ENCODE results near the gene ABCC4.
"Not testable (repeated sequence)": the region's sequence is repeated elsewhere in the genome, so short reads cannot be mapped to it uniquely, and the experiment has no call there.

Gene ABCC4

GRCh38 chr13:95185851-95186250, 115.4 kb downstream of the ABCC4 start:
- H3K9ac ChIP-seq (ENCODE audit: low read length): no peak overlapping the region
- H3K4me3 ChIP-seq (ENCODE audit: low read length): no peak overlapping the region
- H3K4me1 ChIP-seq (ENCODE audit: control insufficient read depth, low read depth, low read length): no peaks in the 10 kb centered on the region
- H3K9me3 ChIP-seq (ENCODE audit: control insufficient read depth, low read depth, low read length): no peaks in the 10 kb centered on the region
- no peaks in the 10 kb centered on the region for H3K36me3 ChIP-seq (ENCODE audit: control insufficient read depth, low read depth, low read length)
- H3K27me3 ChIP-seq (ENCODE audit: control insufficient read depth, insufficient read depth, low read length): no peaks in the 10 kb centered on the region
- H3K27ac ChIP-seq (ENCODE audit: low read length): no peak overlapping the region

- Histone ChIP-seq H3K4me3 (ENCODE audit: low read length) (no peak overlapping the region), H3K9me3 (ENCODE audit: control insufficient read depth, low read depth, low read length) (no peaks in the 10 kb centered on the region), H3K27ac (ENCODE audit: low read length) (no peak overlapping the region), H3K27me3 (ENCODE audit: control insufficient read depth, insufficient read depth, low read length) (no peaks in the 10 kb centered on the region), H3K4me1 (ENCODE audit: control insufficient read depth, low read depth, low read length) (no peaks in the 10 kb centered on the region), H3K36me3 (ENCODE audit: control insufficient read depth, low read depth, low read length) (no peaks in the 10 kb centered on the region), H3K9ac (ENCODE audit: low read length) (no peak overlapping the region)
Observed at GRCh38 chr13:95185311-95185710, 115.9 kb downstream of the ABCC4 start.

DNA sequence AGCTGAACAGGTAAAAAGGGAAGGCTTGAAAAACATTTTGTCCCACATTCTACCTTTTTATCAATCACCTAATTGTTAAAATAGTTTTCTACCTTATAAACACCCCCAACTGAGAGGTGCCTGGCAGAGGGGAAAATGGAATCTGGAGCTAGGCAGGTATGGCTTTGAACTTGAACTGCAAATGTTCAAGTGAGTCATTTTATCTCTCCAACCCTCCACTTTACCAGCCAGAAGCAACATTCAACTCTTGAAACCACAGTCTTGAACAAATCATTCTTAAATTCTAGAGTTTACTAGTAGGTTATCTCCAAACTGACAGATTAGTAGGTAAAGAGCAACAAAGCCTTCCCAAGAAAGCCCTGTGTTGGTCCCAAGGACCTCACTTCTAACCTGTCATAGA, 116.9 kb downstream of the ABCC4 start:
- no peaks in the 10 kb centered on the region for H3K9me3 ChIP-seq (ENCODE audit: control insufficient read depth, low read depth, low read length)
- H3K9ac ChIP-seq (ENCODE audit: low read length): no peak overlapping the region
- H3K4me1 ChIP-seq (ENCODE audit: control insufficient read depth, low read depth, low read length): no peaks in the 10 kb centered on the region
- no peak overlapping the region for H3K27ac ChIP-seq (ENCODE audit: low read length)
- H3K27me3 ChIP-seq (ENCODE audit: control insufficient read depth, insufficient read depth, low read length): no peaks in the 10 kb centered on the region
- H3K36me3 ChIP-seq (ENCODE audit: control insufficient read depth, low read depth, low read length): no peaks in the 10 kb centered on the region
- H3K4me3 ChIP-seq (ENCODE audit: low read length): no peak overlapping the region

DNA sequence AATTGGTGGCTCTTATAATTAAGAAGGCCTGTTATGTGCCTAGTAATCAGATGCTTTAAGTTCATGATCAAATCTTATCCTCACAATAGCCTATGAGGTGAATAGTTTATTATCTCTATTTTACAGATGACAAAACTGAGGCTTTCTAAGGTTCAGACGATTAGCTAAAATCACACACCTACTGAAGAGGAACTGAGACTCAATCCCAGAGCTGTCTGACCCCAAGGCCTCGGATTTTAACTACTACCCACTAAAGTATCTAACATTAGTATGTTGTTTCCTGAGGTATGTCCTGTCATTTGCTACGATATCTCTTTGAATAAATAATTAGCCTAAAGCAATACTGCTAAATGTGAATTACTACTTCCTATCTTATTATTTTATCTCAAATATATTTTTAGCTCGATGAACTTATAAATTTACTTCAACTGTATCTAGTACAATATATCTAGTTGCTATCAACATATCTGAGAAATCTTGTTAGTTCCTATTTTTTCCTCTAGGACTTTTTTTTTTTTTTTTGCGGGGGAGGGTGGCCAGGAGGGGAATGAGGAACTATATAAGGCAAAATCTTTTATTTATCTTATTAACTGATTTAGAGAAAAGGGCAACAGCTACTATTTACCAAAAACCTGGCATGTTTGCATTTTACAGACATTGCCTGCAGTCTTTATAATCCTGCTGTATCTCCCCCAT, 118.5 kb downstream of the ABCC4 start:
- peaks cover 2% of the 10 kb centered on the region for H3K36me3 ChIP-seq (ENCODE audit: control insufficient read depth, low read depth, low read length)
- H3K27ac ChIP-seq (ENCODE audit: low read length): no peak overlapping the region
- no peaks in the 10 kb centered on the region for H3K4me1 ChIP-seq (ENCODE audit: control insufficient read depth, low read depth, low read length)
- no peaks in the 10 kb centered on the region for H3K27me3 ChIP-seq (ENCODE audit: control insufficient read depth, insufficient read depth, low read length)
- no peak overlapping the region for H3K9ac ChIP-seq (ENCODE audit: low read length)
- no peak overlapping the region for H3K4me3 ChIP-seq (ENCODE audit: low read length)
- no peaks in the 10 kb centered on the region for H3K9me3 ChIP-seq (ENCODE audit: control insufficient read depth, low read depth, low read length)

DNA sequence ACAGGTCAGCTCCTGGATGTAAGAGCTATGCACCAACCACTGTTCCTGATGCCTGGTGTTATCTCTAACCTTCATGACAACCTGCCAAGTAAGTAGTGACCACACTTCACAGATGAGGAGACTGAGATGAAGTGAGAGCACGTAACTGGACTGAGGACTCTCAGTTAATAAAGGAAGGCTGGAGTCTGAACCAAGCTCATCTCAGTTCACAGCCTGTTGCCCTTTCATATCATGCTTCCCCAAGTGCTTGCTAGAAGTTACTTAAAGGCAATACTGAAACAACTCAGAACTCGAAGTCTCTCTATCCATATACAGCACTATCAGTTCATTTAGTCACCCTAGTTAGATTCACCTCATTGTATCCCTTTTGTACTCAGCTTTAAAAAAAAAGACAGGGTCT, 119.7 kb downstream of the ABCC4 start:
- Histone ChIP-seq H3K27ac (ENCODE audit: low read length) (no peak overlapping the region), H3K9me3 (ENCODE audit: control insufficient read depth, low read depth, low read length) (no peaks in the 10 kb centered on the region), H3K9ac (ENCODE audit: low read length) (no peak overlapping the region), H3K36me3 (ENCODE audit: control insufficient read depth, low read depth, low read length) (peaks cover 4% of the 10 kb centered on the region), H3K27me3 (ENCODE audit: control insufficient read depth, insufficient read depth, low read length) (no peaks in the 10 kb centered on the region), H3K4me1 (ENCODE audit: control insufficient read depth, low read depth, low read length) (no peaks in the 10 kb centered on the region), H3K4me3 (ENCODE audit: low read length) (no peak overlapping the region)

- no peaks in the 10 kb centered on the region for H3K27me3 ChIP-seq (ENCODE audit: control insufficient read depth, insufficient read depth, low read length)
- H3K9me3 ChIP-seq (ENCODE audit: control insufficient read depth, low read depth, low read length): no peaks in the 10 kb centered on the region
- no peak overlapping the region for H3K27ac ChIP-seq (ENCODE audit: low read length)
- H3K4me1 ChIP-seq (ENCODE audit: control insufficient read depth, low read depth, low read length): no peaks in the 10 kb centered on the region
- H3K9ac ChIP-seq (ENCODE audit: low read length): no peak overlapping the region
- H3K4me3 ChIP-seq (ENCODE audit: low read length): no peak overlapping the region
- peaks cover 4% of the 10 kb centered on the region for H3K36me3 ChIP-seq (ENCODE audit: control insufficient read depth, low read depth, low read length)
Observed at GRCh38 chr13:95180513-95181245, 120.6 kb downstream of the ABCC4 start.

DNA sequence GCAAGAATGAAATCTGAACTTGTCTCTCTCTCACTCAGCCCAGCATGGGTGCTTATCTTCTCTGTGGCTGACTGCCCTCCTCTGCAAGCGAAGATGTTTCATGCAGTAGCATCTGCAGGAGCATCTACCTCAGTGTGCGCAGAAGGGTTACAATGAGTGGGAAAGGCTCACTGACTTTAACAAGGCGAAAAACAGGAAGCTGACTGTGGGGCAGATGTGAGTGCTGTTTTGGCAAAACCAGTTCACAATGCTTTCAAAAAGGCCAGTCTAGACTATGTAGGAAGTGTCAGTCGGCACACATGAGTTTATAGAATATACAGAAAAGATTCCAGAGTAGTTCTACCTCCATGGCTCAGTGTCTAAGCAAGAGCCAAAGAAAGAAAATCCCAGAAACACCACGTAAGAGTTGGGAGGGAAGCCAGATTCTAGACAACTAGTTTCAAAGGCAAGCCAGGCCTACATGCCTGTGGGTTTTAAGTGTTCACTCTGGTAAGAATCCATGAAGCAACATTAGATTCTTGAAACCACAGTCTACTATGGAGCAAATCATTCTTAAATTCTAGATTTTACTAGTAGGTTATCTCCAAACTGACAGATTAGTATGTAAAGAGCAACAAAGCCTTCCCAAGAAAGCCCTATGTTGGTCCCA, 124.5 kb downstream of the ABCC4 start:
- Histone ChIP-seq H3K4me1 (ENCODE audit: control insufficient read depth, low read depth, low read length) (peaks cover 11% of the 10 kb centered on the region), H3K27ac (ENCODE audit: low read length) (no peak overlapping the region), H3K27me3 (ENCODE audit: control insufficient read depth, insufficient read depth, low read length) (no peaks in the 10 kb centered on the region), H3K4me3 (ENCODE audit: low read length) (no peak overlapping the region), H3K9me3 (ENCODE audit: control insufficient read depth, low read depth, low read length) (no peaks in the 10 kb centered on the region), H3K9ac (ENCODE audit: low read length) (no peak overlapping the region), H3K36me3 (ENCODE audit: control insufficient read depth, low read depth, low read length) (peaks cover 4% of the 10 kb centered on the region)

DNA sequence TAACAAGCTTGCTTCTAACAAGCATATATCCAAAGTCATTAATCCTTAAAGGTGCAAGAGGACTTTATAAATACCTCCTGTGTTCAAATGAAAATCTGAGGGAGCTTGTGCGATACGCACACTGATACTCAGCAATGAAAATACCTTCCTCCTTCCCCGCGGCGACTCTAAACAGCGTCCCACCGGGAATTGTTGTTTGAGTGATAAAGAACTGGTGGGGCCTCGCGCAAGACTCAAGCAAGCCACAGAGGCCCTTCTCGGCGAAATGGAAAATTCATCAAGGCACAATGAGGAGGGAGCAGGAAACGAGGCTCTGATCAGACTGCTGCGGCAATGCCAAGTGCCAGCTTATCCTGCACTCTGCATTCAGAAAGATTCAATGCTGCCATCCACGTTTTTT, 126.7 kb downstream of the ABCC4 start:
- no peak overlapping the region for H3K4me3 ChIP-seq (ENCODE audit: low read length)
- no peak overlapping the region for H3K9ac ChIP-seq (ENCODE audit: low read length)
- H3K36me3 ChIP-seq (ENCODE audit: control insufficient read depth, low read depth, low read length): peaks cover 4% of the 10 kb centered on the region
- peaks cover 11% of the 10 kb centered on the region for H3K4me1 ChIP-seq (ENCODE audit: control insufficient read depth, low read depth, low read length)
- no peaks in the 10 kb centered on the region for H3K9me3 ChIP-seq (ENCODE audit: control insufficient read depth, low read depth, low read length)
- no peaks in the 10 kb centered on the region for H3K27me3 ChIP-seq (ENCODE audit: control insufficient read depth, insufficient read depth, low read length)
- no peak overlapping the region for H3K27ac ChIP-seq (ENCODE audit: low read length)

DNA sequence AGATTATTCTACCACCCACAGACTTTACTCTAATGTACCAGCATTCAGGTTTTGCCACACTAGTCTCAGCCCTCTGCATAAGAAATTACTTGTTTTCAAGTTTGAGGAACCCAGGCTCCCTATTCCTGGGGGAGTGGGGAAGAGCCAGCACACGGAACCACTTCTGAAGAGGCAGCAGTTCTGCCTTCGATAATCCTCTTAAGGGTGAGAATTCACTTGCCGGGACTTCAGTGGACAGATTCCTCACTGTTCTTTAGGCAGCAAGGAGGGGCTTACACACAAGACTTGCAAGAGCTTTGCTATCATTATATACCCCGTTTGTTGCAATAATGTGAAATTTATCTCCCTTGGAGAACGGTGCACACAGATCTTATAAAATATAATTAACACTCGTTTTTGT, 133.1 kb downstream of the ABCC4 start:
- H3K9ac ChIP-seq (ENCODE audit: low read length): no peak overlapping the region

GRCh38 chr13:95167003-95167402, 134.2 kb downstream of the ABCC4 start:
- H3K9me3 ChIP-seq (ENCODE audit: control insufficient read depth, low read depth, low read length); H3K27ac ChIP-seq (ENCODE audit: low read length); H3K4me3 ChIP-seq (ENCODE audit: low read length); H3K4me1 ChIP-seq (ENCODE audit: control insufficient read depth, low read depth, low read length); H3K27me3 ChIP-seq (ENCODE audit: control insufficient read depth, insufficient read depth, low read length); H3K36me3 ChIP-seq (ENCODE audit: control insufficient read depth, low read depth, low read length); H3K9ac ChIP-seq (ENCODE audit: low read length): not testable (repeated sequence)

More for the DNA sequence above, 133.1 kb downstream of the ABCC4 start:
- Histone ChIP-seq H3K4me1 (ENCODE audit: control insufficient read depth, low read depth, low read length) (no peaks in the 10 kb centered on the region), H3K36me3 (ENCODE audit: control insufficient read depth, low read depth, low read length) (no peaks in the 10 kb centered on the region), H3K27ac (ENCODE audit: low read length) (no peak overlapping the region), H3K4me3 (ENCODE audit: low read length) (no peak overlapping the region), H3K9me3 (ENCODE audit: control insufficient read depth, low read depth, low read length) (no peaks in the 10 kb centered on the region), H3K27me3 (ENCODE audit: control insufficient read depth, insufficient read depth, low read length) (no peaks in the 10 kb centered on the region)

- H3K9me3 ChIP-seq (ENCODE audit: control insufficient read depth, low read depth, low read length): no peaks in the 10 kb centered on the region
- no peak overlapping the region for H3K4me3 ChIP-seq (ENCODE audit: low read length)
- H3K36me3 ChIP-seq (ENCODE audit: control insufficient read depth, low read depth, low read length): no peaks in the 10 kb centered on the region
- no peak overlapping the region for H3K27ac ChIP-seq (ENCODE audit: low read length)
- no peak overlapping the region for H3K9ac ChIP-seq (ENCODE audit: low read length)
- H3K4me1 ChIP-seq (ENCODE audit: control insufficient read depth, low read depth, low read length): no peaks in the 10 kb centered on the region
- H3K27me3 ChIP-seq (ENCODE audit: control insufficient read depth, insufficient read depth, low read length): no peaks in the 10 kb centered on the region
Observed at GRCh38 chr13:95164830-95165229, 136.4 kb downstream of the ABCC4 start.

Measured in iPS-18a (cell line).